HEK293T (cell line): ENCODE measurements around the gene AP2A1.
"Not testable (repeated sequence)": the region's sequence is repeated elsewhere in the genome, so short reads cannot be mapped to it uniquely, and the experiment has no call there.

Source experiments
- CTCF ChIA-PET: fragments of 350-600 bp; formaldehyde crosslinking; extraction: SDS; loops from one replicate; lab custom pipeline; 2021; ENCODE audit warnings: antibody characterized with exemption, inconsistent platforms; lab: Yijun Ruan, JAX
- POLR2A ChIA-PET: fragments of 350-600 bp; formaldehyde crosslinking; extraction: SDS; loops from one replicate; lab custom pipeline; 2020; ENCODE audit warnings: antibody characterized with exemption, inconsistent platforms; lab: Yijun Ruan, JAX
- DNase-seq: peaks from one replicate; pipeline ENCODE4 v3.0.0; 2012; ENCODE audit warnings: mixed read lengths; ENCODE audit errors: extremely low spot score
- ARNT ChIP-seq: fragments of 450-650 bp; IDR thresholded peaks from 2 replicates; pipeline ENCODE4 v1.6.1; 2017; ENCODE audit warnings: mild to moderate bottlenecking
- BHLHE40 ChIP-seq: fragments of 450-650 bp; IDR thresholded peaks from 2 replicates; pipeline ENCODE4 v1.6.1; 2016; ENCODE audit warnings: mild to moderate bottlenecking, moderate library complexity, borderline replicate concordance
- CTBP1 ChIP-seq: fragments of 450-650 bp; IDR thresholded peaks from 2 replicates; pipeline ENCODE4 v1.6.1; 2016; ENCODE audit warnings: borderline replicate concordance
- ELF4 ChIP-seq: fragments of 450-650 bp; IDR thresholded peaks from 2 replicates; pipeline ENCODE4 v1.6.1; 2017; ENCODE audit warnings: antibody characterized with exemption
- FOXA1 ChIP-seq: fragments of 450-650 bp; IDR thresholded peaks from 2 replicates; pipeline ENCODE4 v1.6.1; 2016; ENCODE audit warnings: mild to moderate bottlenecking
- FOXK2 ChIP-seq: fragments of 450-650 bp; IDR thresholded peaks from 2 replicates; pipeline ENCODE4 v1.6.1; 2016; ENCODE audit warnings: mild to moderate bottlenecking
- FOXM1 ChIP-seq: fragments of 450-650 bp; IDR thresholded peaks from 2 replicates; pipeline ENCODE4 v1.6.1; 2017; ENCODE audit warnings: mild to moderate bottlenecking, borderline replicate concordance
- HDGF ChIP-seq: fragments of 450-650 bp; IDR thresholded peaks from 2 replicates; pipeline ENCODE4 v1.6.1; 2017; ENCODE audit warnings: antibody characterized with exemption, borderline replicate concordance
- L3MBTL2 ChIP-seq: fragments of 450-650 bp; conservative IDR thresholded peaks from 2 replicates; pipeline ENCODE4 v1.6.1; 2016; ENCODE audit warnings: mild to moderate bottlenecking
- LEF1 ChIP-seq: fragments of 450-650 bp; IDR thresholded peaks from 2 replicates; pipeline ENCODE4 v1.6.1; 2017; ENCODE audit warnings: mild to moderate bottlenecking, borderline replicate concordance
- NFRKB ChIP-seq: fragments of 450-650 bp; IDR thresholded peaks from 2 replicates; pipeline ENCODE4 v1.6.1; 2016; ENCODE audit warnings: mild to moderate bottlenecking, moderate library complexity
- PKNOX1 ChIP-seq: fragments of 450-650 bp; IDR thresholded peaks from 2 replicates; pipeline ENCODE4 v1.6.1; 2016
- SP1 ChIP-seq: fragments of 450-650 bp; IDR thresholded peaks from 2 replicates; pipeline ENCODE4 v1.6.1; 2017
- SUZ12 ChIP-seq: fragments of 450-650 bp; IDR thresholded peaks from 2 replicates; pipeline ENCODE4 v1.6.1; 2016; ENCODE audit warnings: mild to moderate bottlenecking
- TARDBP ChIP-seq: fragments of 450-650 bp; IDR thresholded peaks from 2 replicates; pipeline ENCODE4 v1.6.1; 2016
- ZNF384 ChIP-seq: fragments of 450-650 bp; IDR thresholded peaks from 2 replicates; pipeline ENCODE4 v1.6.1; 2016

AP2A1 gene

DNA sequence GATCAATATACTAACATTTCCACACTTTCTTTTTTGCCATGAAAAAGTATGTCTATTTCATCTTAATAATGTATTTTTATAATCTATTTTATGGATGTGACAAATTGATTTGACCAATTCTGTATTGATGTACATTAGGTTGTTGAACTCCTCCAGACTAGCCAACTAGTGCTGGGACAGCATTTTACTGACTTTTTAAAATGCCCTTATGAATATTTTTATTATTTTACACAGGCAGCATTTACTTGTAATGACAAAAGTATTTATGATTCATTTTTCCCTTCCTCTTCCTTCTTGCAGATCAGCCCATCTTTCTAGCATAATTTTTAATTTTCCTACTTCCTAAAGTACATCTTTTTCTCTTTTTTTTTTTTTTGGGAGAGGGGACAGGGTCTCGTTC is 47.2 kb downstream of the AP2A1 start:
- no peak for DNase-seq
- POLR2A ChIA-PET: interaction anchor here (1.0 to 4.8 kb wide), 4 partner anchors 12 to 65 kb away, joined by 3 to 41 read pairs (median 6); partner anchors contain the start of gene PTOV1
- no peak for TF ChIP-seq CTBP1
- no peak for TF ChIP-seq NFRKB
- TF ChIP-seq ELF4: no peak
- TF ChIP-seq FOXK2: no peak
- no peak for TF ChIP-seq SP1
- no peak for TF ChIP-seq ZNF384
- no peak for TF ChIP-seq LEF1
- no peak for TF ChIP-seq PKNOX1
- CTCF ChIA-PET: no interaction called here

DNA sequence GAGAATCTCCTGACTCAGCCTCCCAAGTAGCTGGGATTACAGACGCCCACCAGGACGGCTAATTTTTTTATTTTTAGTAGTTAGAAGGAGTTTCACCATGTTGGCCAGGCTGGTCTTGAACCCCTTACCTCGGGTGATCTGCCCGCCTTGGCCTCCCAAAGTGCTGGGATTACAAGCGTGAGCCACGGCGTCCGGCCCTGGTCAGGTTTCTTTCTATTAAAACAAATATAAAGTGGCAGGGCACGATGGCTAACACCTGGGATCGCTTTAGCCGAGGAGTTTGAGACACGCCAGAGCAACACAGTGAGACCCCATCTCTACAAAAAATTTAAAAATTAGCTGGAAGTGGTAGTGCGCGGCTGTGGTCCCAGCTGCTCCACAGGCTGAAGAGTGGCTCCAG is 49.8 kb downstream of the AP2A1 start:
- ChIA-PET POLR2A (interaction anchor here (0.9 to 1.0 kb wide), 2 partner anchors 34 to 49 kb away, joined by 3 to 4 read pairs; partner anchors contain the start of gene PTOV1), CTCF (no interaction called here)
- TF ChIP-seq FOXM1: no peak
- no peak for TF ChIP-seq CTBP1
- no peak for TF ChIP-seq TARDBP
- TF ChIP-seq ZNF384: no peak
- no peak for TF ChIP-seq ELF4
- TF ChIP-seq SUZ12: no peak
- no peak for TF ChIP-seq HDGF
- no peak for TF ChIP-seq FOXK2
- no peak for TF ChIP-seq PKNOX1
- TF ChIP-seq NFRKB: no peak
- no peak for TF ChIP-seq LEF1
- no peak for TF ChIP-seq ARNT
- no peak for TF ChIP-seq BHLHE40
- TF ChIP-seq L3MBTL2: no peak
- TF ChIP-seq SP1: no peak
- no peak for TF ChIP-seq FOXA1
- DNase-seq: no peak

- CTCF ChIA-PET: no interaction called here
- POLR2A ChIA-PET: interaction anchor here (0.9 to 3.2 kb wide), 5 partner anchors 32 to 100 kb away, joined by 3 to 14 read pairs (median 4); partner anchors contain the start of genes AP2A1 and PTOV1
- DNase-seq: peak; percentile 90
- no peak for TF ChIP-seq FOXA1
- TF ChIP-seq TARDBP: no peak
- TF ChIP-seq PKNOX1: no peak
- peak; percentile 67 for TF ChIP-seq L3MBTL2
- no peak for TF ChIP-seq ZNF384
- no peak for TF ChIP-seq CTBP1
Measured at GRCh38 chr19:49817964-49818648, 51.3 kb downstream of the AP2A1 start, which contains the start of gene MED25. Gene MED25 (plus strand): TSS chr19:49818289. CDS start chr19:49818342, 53 bp downstream.

GRCh38 chr19:49818649-49819370 is 52.0 kb downstream of the AP2A1 start:
- CTCF ChIA-PET: no interaction called here
- TF ChIP-seq FOXM1 (no peak), ZNF384 (no peak), FOXA1 (no peak), SUZ12 (no peak), LEF1 (no peak), FOXK2 (no peak), SP1 (no peak)
- POLR2A ChIA-PET: interaction anchor here (0.8 to 3.2 kb wide), 7 partner anchors 31 to 142 kb away, joined by 3 to 14 read pairs (median 4); partner anchors contain the start of genes AP2A1 and PTOV1
- no peak for DNase-seq

GRCh38 chr19:49819452-49820115 is 52.8 kb downstream of the AP2A1 start:
- POLR2A ChIA-PET: interaction anchor here (0.8 to 3.2 kb wide), 6 partner anchors 30 to 143 kb away, joined by 3 to 14 read pairs (median 5); partner anchors contain the start of gene PTOV1
- DNase-seq: not testable (repeated sequence)
- CTCF ChIA-PET: interaction anchor here (0.6 kb wide), 1 partner anchor 1735 kb away, joined by 3 read pairs; no protein-coding TSS in a partner anchor

- POLR2A ChIA-PET: interaction anchor here (3.2 kb wide), 1 partner anchor 30 kb away, joined by 14 read pairs; the partner anchor contains the start of gene PTOV1
- no peak for DNase-seq
- CTCF ChIA-PET: interaction anchor here (0.6 kb wide), 1 partner anchor 1735 kb away, joined by 3 read pairs; no protein-coding TSS in a partner anchor
- TF ChIP-seq LEF1 (no peak), PKNOX1 (peak; percentile 58)
Measured at GRCh38 chr19:49820125-49820524, 53.3 kb downstream of the AP2A1 start.
